Umbilical cord (tissue), 2 donors: Measurements from ENCODE around the gene SMPD3. TPM values are rescaled to one million over a fixed set of nuclear protein-coding genes. Genes with fewer than 3 reads are reported as not detected.

Source experiments
- DNase-seq: peaks from one replicate; pipeline ENCODE4 v3.0.0-alpha.2; 2015; ENCODE audit warnings: low spot score
- total RNA-seq: library from RNA; depleted of rRNA; stranded (reverse); fragments of >200 nt; gene quantifications from one replicate; pipeline ENCODE4 v1.2.3, GENCODE V29; 2014; ENCODE audit warnings: low replicate concordance; ENCODE audit not compliant: insufficient read depth

SMPD3 gene
- total RNA-seq, 1 donor from 2014 or later = 0.48 TPM

DNA sequence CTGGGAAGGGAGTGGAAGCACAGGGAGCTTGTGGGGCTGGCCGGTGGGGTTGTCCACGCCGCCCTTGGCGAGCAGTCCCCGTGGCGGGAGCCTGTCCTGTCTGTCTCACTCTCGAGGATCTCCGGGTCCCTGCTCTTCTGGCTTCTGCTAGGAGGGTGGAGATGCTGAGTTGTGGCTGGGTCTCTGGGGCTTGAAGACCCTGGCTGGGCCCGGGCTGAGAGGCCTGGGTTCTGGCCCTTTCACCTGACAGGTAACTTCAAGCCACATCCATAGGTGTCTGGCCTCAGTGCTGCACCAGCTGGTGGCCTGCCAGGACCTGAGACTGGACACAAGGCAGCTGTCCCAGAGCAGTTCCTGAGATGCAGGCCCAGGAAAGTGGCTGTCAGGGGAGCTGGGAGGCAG, 90.8 kb downstream of the SMPD3 start:
- no peak for DNase-seq

DNA sequence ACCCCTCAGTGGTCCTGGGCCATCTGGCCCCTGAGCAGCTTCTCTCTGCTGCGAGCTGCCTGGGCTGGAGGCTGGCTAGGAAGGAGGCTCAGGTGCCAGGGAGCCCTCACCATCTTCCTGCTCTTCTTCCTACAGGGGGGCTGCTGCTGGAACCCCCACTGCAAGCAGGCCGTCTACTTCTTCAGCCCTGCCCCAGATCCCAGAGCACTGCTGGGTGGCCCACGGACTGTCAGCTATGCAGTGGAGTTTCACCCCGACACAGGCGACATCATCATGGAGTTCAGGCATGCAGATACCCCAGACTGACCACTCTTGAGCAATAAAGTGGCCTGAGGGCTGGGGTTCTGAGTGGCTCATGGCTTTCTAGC, 91.4 kb downstream of the SMPD3 start:
- no peak for DNase-seq

DNA sequence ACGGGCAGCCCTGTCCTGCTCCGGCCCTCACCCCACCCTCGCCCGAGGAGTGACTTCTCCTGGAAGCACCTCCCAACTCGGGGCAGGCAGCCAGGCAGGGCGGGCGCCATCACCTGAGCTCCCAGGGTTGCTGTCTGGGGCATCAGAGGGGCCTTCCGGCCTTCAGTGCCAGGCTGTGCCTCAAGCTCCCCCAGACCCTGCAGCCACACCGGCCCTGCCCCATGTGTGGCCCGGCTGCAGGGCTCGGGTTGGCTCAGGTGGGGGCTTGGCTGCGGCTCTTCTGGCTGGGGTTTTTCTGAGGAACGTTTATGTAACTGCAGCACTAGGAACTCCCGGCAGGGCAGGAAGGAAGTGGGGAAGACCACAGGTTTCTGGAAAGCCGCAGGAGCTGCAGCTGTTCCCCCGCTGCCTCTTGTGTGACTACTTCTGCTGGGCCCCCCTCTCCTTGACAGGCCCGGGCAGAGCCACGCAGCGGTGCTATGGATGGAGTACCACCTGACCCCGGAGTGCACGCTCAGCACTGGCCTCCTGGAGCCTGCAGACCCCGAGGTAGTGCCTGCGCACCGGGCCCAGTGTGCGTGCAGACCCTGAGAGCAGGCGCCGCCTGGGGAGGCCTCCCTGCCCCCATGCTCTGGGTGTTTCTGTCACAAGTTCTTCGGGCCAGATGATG, 91.9 kb downstream of the SMPD3 start:
- DNase-seq = no peak

DNA sequence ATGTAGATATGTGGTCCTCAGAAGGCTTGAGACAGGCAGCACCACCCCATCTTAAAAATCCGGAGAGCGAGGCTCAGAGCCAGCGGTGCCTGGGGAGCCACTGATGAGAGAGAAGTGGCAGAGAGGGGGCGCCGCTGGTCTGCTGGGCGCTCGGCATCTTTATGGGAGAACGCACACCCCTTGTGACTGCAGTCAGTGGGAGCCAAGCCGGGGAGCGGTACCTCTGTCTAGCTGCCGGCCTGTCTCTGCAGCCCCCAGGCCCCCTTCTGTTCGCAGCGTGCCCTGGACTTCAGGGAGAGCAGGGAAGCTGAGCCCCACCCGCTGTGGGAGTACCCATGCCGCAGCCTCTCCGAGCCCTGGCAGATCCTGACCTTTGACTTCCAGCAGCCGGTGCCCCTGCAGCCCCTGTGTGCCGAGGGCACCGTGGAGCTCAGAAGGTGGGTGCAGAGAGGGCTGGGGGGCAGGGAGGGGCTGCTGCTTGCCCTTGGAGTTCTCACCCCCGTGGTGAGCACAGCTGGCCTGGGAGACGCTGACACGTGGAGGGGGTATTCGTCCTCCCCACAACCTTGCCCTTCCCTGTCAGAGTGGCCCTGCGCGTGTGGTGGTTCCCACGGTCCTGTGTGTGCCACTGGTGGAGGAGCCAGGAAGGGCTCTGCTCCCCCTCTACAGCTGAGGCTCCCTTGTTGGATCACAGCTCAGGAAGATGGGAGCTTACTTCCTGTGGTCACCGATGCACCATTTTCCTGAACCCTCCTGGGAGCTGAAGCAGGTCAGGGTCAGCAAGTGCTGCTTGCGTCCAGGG, 92.7 kb downstream of the SMPD3 start:
- DNase-seq = no peak

DNA sequence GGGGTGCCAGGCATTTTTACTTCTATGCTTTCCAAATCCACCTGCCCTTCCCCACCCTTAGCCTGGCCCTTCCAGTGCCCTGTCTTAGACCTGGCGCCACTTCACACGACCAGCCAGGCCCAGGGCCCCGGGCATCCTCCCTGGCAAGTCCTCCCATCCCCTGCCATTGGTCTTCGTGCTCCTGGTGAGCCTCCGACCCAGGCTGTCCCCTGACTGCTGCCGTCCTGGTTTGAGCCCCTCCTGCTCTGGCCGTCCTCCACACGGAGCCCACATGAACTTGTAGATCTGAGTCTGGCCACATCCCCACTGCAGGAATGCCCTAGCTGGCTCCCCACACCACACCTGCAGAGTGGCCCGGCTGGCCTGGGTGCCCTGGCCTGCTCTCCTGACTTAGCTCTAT, 93.5 kb downstream of the SMPD3 start:
- DNase-seq = no peak

DNA sequence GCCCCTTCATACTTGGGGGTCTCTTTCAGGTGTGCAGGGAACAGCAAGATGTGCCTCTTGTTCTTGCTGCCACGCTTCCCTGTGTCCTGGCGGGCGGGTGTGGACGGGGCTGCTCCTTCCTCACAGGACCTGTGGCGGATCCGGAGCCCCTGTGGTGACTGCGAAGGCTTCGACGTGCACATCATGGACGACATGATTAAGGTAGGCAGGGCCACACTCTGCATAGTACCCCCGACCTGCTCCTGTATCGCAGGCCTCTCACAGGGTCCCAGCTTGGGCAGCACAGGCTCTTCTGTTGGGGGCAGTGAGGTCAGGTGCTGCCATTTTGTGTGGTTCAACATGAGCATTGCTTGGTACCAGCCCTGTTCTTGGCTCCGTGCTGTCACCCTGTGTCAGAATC, 94.9 kb downstream of the SMPD3 start:
- no peak for DNase-seq

DNA sequence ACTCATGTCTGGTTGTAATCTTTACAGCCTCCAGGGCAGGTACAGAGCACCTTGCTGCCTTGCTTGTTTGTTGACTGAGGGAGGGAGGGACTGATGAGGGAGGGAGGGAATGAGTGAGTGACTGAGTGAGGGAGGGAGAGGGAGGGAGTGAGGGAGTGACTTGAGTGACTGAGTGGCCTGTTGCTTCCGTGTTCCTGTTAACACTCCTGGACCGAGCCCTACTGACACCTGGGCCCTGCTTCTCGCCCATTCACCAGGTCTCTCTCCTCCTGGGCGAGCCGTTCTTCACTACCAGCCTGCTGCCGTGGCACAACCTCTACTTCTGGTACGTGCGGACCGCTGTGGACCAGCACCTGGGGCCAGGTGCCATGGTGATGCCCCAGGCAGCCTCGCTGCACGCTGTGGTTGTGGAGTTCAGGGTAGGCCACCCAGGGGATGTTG, 96.3 kb downstream of the SMPD3 start:
- DNase-seq = no peak

DNA sequence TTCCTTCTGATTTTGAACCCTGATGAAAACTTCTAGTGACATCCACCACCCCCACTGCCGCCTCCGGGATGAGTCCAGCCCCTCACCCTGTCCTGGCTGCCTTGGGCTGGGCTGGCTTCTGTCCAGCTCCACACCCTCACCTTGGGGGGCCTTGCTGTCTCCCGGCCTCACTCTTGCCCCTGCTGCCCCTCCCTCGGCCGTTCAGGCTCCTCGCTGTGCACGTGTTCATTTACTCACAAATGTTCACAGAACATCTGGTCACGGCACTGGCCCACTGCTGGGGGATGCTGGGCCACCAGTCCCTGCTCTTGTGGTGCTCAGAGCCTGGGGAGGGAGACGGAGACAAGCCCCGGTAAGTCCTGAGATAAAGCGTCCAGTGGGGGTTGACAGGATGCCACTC, 96.8 kb downstream of the SMPD3 start:
- no peak for DNase-seq

DNA sequence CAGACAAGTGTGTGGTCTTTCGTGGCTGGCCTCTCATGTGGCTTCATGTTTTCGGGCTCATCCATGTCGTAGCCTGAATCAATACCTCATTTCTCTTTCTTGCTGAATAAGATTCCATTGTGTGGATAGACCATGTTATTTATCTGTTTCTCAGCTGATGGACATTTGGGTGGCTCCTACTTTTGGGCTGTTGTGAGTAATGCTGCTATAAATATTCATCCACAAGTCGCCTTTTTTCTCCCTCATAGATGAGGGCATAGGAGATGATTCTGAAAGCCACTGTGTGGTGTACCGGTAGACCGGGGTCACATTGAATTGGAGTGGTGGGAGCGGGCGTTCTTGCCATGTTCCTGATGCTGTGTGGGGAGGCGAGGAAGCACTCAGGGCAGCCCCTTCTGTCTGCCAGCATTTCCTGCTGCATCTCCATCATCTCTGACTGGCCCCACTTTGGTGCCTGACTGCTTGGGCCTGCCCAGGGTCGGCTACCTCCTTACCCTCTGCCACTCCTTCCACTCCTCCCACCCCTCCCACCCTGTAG, 97.4 kb downstream of the SMPD3 start:
- no peak for DNase-seq

DNA sequence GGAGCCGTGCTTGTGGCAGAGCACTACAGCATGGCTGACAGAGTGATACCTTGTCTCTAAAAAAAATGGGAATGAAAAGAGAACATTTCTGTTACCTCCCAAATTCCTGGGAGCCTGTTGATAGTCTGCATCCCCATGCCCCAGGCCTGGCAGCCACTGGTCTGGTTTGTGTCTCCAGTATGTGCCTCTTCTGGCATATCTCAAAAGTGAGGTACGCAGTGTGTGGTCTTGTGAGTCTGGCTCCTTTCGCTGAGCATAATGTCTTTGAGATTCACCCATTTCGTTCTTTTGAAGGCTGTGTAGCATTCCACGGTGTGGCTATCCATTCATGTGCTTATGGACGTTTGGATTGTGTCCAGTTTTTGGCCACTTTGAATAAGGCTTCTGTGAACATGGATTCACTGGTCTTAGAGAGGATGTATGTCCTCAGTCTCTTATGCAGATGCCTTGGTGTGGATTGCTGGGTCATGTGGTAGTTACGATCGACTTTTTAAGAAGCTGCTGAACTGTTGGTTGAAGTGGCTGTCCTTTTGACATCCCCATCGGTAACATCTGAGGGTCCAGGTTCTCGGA, 98.4 kb downstream of the SMPD3 start:
- DNase-seq = no peak

DNA sequence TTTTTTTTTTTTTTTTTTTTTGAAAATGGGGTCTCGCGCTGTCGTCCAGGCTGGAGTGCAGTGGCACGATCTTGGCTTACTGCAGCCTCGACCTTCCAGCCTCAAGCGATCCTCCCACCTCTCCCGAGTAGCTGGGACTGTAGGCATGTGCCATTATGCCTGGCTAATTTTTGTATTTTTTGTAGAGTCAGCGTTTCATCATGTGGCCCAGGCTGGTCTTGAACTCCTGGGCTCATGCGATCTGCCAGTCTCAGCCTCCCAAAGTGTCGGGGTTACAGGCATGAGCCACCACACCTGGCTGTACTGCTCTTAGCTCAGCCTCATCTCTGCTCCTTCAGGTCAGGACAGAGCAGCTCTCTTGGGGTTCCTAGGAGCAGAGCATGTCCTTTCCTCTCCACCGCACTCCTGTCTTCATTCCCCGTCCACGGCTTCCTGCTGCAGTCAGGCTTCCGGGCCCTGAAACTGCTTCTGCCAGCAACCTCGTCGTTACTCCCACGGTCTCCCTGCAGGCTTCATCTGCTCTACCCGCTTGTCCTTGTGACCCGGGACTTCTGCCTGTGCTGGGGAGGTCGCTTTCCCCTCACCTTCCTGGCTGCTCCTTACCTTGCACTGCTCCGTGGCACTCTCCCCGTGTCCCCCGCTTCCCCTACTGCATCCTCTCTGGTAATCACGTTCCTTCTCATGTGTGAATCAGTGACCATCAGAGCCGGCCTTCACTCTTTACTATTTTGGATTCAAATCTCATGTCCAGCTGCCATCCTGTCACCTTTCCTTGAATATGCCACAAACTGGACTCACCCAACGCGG, 99.5 kb downstream of the SMPD3 start:
- no peak for DNase-seq

DNA sequence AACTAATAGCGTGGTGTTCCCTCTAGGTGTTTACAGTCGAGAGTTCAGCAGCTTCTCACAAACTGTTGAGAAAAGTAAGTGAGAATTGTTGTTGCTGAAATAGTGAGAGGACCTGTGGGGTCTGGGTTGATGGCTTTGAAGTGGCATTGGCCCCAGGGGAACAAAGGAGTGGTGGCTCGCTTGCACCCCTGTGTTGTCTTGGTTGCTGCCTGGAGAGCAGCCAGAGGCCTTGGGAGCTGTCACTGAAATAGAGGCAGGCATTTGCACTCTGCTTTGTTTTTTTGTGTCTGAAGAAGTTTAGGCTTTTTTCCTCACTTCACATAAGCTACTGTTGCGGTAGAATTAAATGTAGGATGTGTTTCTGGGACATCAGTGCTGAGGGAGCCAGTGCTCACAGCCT, 100.7 kb downstream of the SMPD3 start:
- no peak for DNase-seq

DNA sequence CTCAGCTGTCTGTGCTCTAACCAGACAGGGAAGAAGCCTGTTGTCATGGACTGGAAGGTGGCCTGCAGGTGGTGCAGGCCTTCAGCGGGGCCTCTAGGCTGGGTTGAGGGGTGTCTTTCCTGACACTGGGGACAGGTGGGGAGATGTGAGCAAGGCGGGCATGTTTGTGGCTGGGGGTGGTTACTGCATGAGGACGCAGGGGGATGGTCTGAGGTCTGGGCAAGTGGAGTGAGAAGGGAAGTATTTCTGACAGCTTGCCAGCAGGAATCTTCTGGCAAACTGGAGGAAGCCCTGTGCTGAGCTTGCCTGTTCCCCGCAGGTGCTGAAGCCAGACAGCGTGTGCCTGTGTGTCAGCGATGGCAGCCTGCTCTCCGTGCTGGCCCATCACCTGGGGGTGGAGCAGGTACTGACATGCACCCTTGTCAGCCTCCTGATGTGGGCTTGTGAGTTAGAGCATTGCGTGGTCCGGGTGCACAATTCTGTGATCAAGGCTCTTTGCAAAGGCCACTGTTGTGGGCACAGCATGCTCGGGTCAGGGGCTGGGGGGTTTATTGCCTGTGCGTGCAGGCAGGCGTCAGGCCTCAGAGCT, 101.3 kb downstream of the SMPD3 start:
- no peak for DNase-seq

DNA sequence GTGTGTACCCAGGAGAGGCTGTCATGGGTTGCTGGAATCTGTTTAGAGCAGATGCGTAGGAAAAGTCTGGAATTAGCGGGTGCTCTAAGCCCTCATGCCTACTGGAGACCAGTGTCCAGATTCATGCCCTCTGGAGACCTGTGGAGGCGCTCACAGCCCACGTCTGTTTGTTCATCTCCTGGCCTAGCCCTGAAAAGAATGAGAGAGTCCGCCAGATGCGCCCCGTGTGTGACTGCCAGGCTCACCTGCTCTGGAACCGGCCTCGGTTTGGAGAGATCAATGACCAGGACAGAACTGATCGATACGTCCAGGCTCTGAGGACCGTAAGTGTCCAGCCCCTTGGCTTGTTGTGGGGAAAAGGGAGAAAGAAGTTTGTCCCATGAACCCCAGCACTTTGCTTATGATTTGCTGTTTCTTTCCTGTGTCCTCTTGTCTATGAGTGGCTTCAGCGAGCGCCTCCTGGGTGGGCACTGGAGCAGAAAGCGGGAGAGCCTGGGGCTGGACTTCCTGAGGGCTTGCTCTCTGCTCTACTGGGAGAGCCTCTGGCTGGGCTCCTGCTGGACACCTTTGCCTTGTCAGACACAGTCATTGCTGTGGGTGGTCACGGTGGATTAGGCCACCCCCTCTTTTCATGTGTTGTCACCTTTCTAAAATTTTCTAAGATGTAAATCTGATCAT, 102.2 kb downstream of the SMPD3 start:
- DNase-seq = no peak

DNA sequence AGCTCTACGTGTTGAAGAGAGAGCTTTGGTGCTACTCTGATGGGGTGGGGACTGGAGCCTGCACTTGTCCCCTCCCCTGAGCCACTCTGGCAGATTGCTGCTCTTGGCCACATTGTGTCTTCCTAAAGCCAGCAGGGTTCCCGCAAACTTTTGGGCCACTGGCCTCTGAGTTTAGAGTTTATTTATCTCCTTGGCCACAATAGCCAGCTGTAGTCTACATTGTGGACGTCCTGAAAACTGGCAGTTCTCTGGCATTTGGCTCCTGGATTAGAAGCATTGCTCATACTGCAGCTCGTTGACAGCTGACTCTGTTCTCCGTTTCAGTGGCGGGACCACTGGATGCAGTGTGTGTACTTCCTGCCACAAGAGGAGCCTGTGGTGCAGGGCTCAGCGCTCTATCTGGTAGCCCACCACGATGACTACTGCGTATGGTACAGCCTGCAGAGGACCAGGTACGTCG, 102.9 kb downstream of the SMPD3 start:
- no peak for DNase-seq

DNA sequence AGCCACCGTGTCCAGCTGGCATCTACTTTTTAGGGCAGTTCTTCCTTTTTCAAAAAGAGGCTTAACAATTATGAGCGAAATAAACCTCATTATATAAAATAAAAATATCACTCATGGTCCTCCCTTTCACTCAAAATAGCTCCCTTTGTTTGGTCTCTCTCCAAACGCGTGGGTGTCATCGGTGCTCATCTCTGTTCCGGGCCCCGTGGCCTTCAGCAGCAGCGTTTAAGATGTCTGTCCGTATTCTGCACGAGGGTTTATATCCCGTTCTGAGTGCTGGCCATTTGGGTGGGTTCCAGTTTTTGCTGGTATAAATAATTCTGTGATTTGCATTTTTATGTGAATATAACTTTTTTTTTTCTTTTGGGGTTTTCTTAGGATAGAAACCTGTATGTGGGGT, 104.1 kb downstream of the SMPD3 start:
- no peak for DNase-seq

DNA sequence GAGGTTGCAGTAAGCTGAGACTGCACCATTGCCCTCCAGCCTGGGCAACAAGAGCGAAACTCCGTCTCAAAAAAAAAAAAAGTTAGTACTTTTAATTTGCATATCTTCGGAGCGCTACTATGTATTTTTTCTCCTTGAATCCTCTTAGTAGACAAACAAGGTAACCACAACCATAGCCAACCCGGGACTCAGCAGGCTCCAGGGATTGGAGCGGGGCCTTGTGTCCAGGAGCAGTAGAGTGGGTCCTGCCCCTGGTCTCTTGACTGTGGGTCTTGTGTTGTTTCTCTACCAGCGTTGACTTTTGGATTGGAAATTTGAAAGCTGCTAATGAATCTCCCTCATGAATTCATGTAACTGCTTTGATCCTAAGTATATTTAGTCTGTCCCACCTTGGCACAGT, 105.2 kb downstream of the SMPD3 start:
- no peak for DNase-seq

DNA sequence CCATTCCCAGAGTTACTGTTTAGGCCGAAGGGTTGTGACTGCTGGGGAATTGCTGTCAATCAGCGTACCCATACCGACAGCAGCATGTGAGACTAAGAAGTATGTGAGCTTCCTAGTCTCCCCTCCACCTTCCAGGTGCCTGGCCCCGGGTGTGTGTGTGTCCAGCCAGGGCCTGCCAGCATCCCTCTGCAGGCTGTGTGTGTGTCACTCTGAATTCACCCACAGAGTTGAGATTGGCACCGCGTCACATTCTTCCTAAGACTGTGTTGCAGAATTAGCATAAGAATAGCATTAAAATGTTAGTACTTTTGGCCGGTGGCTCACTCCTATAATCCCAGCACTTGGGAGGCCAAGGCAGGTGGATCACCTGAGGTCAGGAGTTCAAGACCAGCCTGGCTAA, 105.7 kb downstream of the SMPD3 start:
- no peak for DNase-seq

DNA sequence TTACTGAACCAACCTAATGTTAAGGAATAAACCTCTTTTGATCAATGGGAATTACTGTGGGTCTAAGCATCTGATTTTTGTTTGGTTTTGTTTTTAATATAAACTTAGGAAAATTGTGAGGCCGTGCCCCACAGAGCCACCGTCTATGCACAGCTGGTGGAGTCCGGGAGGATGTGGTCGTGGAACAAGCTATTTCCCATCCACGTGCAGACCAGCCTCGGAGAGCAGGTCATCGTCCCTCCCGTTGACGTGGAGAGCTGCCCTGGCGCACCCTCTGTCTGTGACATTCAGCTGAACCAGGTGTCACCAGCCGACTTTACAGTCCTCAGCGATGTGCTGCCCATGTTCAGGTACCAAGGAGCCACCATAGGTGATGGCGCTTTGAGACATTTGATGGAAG, 109.1 kb downstream of the SMPD3 start:
- DNase-seq = no peak

DNA sequence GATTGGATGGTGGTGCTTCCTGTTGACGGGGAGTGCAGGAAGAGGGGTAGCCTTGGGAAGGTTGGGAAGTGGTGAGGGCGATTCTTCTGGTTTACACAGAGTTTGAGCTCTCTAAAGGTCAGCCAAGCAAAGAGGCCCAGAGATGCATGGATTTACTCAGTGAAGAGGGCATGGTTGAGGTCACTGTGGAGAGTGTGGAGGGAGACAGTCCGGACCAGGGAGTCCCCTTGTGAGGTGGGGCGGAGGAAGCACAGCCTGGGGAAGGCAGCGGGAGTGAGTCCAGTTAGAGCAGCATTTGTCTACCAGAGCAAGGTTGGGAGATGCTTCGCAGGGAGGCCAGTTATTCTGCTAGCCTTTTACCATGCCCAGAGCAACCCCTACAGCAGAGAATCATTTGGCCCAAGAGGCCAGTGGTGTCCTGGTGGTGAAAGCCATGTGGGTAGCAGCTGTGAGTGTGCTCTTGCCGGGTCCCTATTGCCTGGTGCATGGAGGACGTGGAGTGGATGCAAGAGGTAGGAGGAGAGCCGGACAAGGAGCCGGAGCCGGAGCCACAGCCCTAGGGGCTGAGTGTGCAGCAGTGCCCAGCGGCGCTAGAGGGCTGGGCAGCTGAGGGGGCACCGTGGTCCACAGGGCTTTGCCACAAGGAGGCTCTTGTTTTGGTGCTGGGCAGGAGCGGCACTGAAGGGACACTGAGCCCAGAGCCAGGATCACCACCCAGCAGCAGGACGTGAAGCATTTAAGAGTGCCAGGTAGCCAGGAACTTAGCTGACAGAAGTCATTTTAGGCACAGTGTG, 109.8 kb downstream of the SMPD3 start:
- no peak for DNase-seq
